HG02970 (cell line): Measurements from ENCODE around the gene MROH7.

ENCODE experiments used
- ATAC-seq: cut with Tn5 transposase; IDR thresholded peaks from one replicate; pipeline ENCODE4 v1.9.1; 2021; ENCODE audit warnings: mild to moderate bottlenecking, moderate library complexity, moderate number of reproducible peaks; ENCODE audit not compliant: unreplicated experiment, low FRiP score

MROH7 gene

GRCh38 chr1:54686155-54686554 is 44.6 kb downstream of the MROH7 start:
- no peak for ATAC-seq

- no peak for ATAC-seq
These were observed 53.2 kb downstream of the MROH7 start for GRCh38 chr1:54694771-54695170.

GRCh38 chr1:54695221-54695620 is 53.6 kb downstream of the MROH7 start:
- ATAC-seq = no peak

GRCh38 chr1:54695764-54696163 is 54.2 kb downstream of the MROH7 start:
- ATAC-seq = no peak

DNA sequence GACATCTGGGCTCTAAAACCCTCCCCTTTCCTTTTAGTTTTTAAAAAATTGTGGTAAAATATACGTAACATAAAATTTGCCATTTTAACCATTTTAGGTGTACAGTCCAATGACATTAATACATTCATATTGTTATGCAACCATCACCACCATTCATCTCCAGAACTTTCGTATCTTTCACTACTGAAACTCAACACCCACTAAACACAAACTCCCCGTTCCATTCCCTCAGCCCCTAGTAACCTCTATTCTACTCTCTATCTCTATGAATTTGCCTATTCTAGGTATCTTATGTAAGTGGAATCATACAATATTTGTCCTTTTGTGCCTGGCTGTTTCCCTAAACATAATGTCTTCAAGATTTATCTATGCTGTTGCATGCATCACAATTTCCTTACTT is 54.7 kb downstream of the MROH7 start:
- ATAC-seq = no peak

DNA sequence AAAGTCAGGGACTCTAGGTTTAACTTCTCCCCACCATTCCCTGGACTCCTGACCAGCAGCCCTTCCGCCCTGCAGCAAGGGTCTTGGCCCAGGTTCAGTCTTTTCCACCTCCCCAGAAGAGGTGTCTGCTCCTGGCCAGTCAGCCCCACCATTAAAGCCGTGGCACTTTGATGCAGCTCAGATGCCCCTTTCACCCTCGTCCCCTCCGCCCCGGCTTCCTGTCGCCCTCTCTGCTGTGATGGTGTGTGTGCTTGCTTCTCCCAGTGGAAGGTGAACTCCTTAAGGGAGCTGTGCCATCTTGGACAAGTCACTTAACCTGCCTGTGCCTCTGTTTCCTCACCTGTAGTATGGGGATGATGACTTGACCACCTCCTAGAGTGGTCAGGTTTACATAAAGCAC is 56.3 kb downstream of the MROH7 start:
- ATAC-seq = no peak

DNA sequence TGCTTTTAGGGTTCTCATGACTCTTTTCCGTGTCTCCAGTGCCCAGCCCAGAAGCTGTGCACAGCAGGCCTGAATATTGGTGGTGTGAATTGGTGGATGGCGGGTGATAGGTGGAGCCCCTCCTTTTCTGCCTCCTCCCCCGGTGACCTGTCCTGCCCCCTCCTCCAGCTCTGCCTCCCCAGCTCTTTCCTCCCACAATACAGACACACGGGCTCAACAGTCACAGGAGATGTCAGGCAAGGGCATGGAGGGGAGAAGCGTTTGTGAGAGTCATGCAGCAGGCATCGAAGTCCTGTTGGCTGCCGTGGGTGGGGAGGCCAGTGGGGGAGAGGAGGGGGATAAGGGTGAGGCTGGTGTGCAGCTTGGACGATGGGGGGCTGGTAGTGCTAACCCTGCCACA is 56.8 kb downstream of the MROH7 start:
- no peak for ATAC-seq

DNA sequence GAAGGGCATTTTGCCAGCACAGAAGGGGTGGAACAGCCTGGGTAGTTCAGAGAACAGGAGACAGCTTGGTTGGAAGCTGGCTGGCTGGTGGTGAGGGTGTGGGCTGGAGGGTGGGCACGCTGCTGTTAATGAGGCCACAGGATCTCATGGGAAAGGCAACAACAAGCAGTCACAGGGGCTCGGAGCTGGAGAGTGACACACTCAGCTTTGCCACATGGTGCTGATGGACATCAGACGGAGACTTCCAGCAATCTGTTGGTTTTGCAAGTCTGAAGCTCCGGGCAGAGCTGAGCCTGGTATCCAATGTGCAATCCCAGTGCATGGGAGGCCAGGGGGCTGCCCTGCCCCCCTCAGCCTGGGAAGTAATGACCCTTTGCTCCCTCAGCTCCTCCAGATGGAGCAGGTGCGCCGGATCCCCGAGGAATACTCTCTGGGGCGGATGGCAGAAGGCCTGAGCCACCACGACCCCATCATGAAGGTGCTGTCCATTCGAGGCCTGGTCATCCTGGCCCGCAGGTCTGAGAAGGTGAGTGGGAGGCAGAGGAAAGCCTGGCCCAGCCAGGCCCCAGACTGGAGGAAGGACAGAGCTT is 58.4 kb downstream of the MROH7 start:
- no peak for ATAC-seq

DNA sequence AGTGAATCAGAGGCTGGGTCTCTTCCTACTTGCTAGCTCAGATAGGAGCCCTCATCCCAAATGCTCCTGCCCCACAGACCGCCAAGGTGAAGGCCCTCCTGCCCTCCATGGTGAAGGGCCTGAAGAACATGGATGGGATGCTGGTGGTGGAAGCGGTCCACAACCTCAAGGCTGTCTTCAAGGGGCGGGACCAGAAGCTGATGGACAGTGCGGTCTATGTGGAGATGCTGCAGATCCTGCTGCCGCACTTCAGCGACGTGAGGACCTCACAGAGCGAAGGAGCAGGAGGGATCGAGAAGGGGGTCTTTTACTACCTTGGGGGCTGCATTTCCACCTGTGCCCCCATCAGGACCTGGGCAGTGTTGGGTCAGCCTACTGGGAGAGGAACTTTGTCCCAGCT is 59.5 kb downstream of the MROH7 start:
- no peak for ATAC-seq

GRCh38 chr1:54701996-54702395 is 60.4 kb downstream of the MROH7 start:
- no peak for ATAC-seq

DNA sequence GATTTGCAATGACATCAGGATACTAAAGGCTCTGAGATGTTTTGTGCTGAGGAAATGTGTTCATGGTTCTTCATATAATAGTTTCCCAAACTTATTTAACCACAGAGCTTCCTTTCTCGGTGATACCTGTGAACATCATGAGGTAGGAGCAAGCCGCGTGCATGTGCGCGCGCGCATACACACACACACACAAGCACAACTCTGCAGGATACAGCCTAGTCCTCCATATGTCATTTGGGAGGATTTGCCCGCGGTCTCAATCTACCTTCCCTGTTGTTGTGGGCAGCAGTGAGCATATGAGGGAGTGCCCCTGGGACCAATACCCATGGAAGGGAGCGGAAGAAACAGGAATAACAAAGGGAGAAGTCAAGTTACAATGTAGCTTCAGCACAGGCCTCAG is 61.9 kb downstream of the MROH7 start:
- ATAC-seq = no peak

- ATAC-seq = no peak
These were observed 63.6 kb downstream of the MROH7 start for GRCh38 chr1:54705153-54705552.

- no peak for ATAC-seq
These were observed 64.8 kb downstream of the MROH7 start for GRCh38 chr1:54706419-54706818.

DNA sequence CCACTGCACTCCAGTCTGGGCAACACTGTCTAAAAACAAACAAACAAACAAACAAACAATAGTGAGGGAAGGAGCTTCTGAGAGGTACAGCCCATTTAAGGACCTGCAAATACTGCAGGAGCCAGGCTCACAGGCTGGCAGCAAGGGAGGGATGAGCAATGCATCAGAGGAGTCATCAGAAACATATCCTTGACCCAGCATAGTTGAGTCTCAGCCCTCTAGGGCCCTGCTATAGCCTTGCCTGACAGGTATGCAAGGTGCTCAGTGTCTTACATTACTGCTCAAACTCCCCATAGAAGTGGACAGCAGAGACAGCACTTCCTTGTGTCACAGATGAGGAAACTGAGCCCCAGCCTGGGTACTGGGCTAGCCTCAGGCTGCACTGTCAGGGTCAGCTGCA is 66.8 kb downstream of the MROH7 start:
- no peak for ATAC-seq

DNA sequence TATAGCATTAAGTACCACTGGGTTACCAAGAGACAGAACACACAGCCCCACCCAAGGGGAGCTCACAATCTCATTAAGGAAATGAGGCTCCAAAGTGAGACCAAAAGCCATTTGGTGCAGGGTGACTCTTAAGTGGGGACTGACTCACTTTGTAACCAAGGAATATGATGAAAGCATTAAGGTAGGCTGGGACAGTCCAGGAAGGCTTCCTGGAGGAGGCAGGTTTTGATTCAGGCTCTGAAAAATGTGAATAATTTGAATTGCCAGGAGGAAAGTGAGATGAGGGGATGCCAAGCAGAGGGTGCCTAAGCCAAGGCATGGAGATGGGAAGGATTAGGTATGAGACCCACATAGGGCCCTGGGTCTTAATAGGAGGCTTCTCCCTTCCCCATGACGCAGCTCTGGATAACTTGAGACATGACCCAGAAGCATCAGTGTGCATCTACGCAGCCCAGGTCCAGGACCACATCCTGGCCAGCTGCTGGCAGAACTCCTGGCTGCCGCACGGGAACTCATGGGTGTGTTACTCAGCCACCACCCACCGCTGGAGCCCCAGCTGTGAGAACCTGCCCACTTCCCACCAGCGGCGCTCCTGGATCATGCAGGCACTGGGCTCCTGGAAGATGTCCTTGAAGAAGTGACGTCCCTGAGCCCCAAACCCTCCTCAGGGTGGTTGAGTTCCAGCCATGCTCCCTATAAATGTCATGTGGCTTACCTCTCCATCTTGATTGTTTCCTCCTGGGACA is 68.1 kb downstream of the MROH7 start:
- no peak for ATAC-seq

DNA sequence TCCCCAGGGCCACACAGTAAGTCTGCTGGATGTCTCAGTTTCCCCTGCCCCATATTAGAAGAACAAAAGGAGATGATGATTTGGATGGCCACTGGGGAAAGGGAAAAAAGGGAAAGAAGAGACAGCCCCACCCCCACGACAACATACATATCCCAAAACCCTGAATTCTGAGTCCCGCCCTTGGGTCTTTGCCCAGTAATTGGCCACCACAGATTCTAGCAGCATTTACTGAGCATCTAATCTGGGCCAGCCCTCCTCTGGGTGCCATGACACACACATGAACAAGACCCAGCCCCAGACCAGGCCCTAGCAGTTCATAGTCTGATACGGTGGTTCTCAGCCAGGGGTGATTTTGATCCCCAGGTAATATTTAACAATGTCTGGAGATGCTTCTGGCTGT is 68.8 kb downstream of the MROH7 start:
- ATAC-seq = no peak

DNA sequence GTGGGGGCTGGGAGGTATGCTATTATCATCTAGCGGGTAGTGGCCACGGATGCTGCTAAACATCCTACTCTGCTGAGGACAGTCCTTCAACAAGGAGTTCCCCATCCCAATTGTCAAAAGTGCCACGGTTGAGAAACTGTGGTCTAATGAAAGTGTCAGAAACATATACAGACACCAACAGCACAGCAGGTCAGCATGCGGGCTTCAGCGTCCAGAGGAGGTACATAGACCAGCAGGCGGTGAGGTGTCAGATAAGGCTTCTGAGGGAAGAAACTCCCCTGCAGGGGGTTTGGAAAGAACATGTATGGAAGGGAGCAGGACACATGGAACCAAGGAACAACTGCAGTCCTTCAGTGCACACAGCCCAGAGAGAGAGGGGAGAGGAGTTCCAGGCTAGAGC is 69.3 kb downstream of the MROH7 start:
- no peak for ATAC-seq

DNA sequence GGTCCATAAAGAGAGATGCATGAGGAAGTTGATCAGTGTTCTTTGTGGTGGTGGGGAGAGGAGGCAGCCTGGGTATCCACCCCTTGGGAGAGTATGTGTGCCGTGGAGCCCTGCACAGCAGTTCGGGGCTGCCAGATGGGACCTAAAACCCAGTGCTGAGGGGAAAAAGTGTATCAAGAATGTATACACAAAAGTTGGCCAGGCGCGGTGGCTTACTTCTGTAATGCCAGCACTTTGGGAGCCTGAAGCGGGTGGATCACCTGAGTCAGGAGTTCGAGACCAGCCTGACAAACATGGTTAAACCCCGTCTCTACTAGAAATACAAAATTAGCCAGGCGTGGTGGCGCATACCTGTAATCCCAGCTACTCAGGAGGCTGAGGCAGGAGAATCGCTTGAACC is 70.0 kb downstream of the MROH7 start:
- no peak for ATAC-seq

GRCh38 chr1:54714881-54715492 is 73.4 kb downstream of the MROH7 start:
- ATAC-seq = no peak

DNA sequence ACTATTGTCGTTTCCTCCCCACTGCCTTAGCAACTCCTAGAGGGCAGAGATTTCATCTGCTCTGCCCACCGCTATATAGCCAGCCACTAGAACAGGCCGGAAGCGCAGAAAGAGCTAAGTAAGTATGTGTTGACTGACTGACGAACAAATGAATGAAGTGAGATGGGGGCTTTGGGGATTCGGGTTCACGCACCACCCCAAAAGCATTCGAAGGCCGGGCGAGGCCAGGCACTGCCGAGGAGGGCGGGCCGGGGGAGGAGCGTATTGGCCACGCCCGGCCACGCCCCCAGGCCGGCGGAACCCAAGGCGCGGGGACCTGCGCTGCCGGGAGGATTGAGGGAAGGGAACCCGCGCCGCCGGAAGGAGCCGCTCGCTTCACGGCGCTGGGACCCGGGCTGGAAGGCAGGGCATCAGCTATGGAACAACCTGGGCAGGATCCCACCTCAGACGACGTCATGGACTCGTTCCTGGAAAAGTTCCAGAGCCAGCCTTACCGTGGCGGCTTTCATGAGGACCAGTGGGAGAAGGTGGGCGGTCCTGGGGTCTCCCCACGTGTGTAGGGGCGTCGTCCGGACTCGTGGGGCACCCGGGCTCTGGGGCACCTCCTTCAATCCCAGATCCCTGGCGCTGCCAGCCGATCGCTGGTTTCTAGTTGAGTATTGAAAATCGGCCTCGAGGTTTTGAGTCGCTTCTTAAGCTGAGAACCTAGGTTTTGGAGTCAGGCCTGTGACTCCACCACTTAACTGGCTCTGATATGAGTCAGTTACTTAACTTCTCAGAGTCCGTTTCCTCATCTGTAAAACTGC is 74.1 kb downstream of the MROH7 start, which contains the start of gene TTC4:
TSS of gene TTC4 (plus strand) at position 369 of the 806 bp plus-strand sequence. CDS start at position 417, 48 bp downstream.
- peak; percentile 92 for ATAC-seq
